Stimulated activated CD4-positive, alpha-beta T cell treated with anti-CD3 and anti-CD28 coated beads, Interleukin-1b, Interleukin-23, amount 100 ng/mL, for 4 hours (primary cell): Measurements from ENCODE around the gene C20orf204.

ENCODE experiments used
- DNase-seq, 2 donors: peaks; one replicate each; pipeline ENCODE4 v3.0.0-alpha.2; 2020; ENCODE audit warnings: low read depth in 2 of 2

The C20orf204 gene

DNA sequence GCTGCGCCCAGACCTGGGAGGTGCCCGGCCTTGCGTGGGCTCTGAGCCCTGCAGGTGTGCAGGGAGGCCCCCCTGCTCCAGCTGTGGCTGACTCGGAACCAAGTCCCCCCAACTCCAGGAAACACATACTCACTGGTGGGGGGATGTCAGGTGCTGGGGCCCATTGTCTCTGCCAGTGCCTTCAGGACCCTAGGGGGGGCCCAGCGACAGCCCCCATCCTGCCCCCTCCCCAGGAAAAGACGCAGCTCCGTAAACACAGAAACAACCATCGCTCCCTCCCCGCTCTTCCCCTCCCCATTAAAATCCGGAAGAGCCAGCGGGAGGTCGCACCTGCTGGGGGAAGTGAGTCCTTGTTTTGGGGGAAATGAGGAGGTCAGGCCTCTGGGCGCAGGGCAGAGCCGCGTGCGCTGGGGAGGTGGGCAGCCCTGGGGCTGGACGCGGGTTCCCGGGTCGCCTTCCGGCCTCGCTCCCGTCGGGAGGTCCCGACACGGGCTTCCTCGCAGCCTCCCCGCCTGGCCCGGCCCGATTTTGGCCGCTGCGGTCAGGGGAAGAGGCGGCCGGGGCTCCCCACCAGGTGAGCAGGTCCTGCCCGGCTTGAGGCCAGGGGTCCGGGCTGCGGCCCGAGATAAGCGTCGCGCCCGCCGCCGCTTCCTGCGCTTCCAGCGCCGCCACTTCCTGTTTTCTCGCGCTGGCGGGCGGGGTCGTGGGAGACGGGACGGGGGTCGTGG, 6.2 kb downstream of the C20orf204 start:
- no peak for DNase-seq

GRCh38 chr20:64043768-64044167, 7.8 kb downstream of the C20orf204 start:
- DNase-seq, result no peak

GRCh38 chr20:64044484-64045247, 8.7 kb downstream of the C20orf204 start:
- DNase-seq, result no peak

DNA sequence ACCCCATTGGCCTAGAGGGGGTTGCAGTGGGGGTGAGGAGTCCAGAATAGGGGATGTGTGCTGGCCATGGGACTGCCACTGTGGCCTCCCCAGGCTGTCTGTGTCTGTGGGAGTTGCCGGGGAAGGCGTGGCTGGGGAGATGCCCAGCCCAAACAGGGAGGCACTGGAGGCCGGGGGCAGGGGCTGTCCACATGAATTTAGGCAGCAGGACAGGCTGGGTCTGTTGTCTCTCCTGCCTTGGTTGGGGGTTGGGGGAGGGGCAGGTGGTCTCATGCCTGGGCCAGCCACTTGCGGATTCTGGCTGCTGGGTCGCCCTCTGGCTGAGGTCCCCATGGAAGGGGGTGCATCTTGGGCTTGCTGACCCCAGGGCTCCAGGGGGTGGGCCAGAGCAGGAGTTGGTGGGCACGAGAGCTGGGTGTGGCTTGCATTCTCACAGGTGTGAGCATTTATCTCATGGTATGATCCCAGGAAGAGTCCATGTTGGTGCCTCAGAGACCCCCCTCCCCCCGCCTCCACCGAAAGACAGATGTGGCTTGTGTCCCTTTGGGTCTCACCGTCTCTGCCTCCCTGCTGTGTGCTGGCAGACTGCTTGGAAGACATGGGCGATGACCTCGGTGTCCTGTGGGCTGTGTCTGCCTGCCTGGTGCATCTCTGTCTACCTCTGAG, 9.5 kb downstream of the C20orf204 start:
- no peak for DNase-seq

DNA sequence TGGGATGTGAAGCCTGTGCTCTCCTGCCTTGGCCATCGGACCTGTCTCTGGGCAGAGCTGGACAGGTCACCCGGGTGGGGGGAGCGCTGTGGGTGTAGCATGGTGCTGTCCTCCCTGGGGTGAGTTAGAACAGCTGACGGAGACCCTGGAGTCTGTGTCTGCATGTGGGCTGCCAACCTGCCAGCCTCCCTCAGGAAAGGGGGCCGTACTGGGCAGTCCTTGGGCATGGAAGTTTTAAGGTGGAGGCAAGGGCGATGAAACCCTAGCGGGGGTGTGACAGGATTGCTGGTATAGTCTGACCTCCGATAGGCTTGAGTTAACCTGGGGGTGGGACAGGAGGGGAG, 11.0 kb downstream of the C20orf204 start:
- no peak for DNase-seq

GRCh38 chr20:64047968-64048401, 12.0 kb downstream of the C20orf204 start:
- no peak for DNase-seq

GRCh38 chr20:64048402-64049044, 12.5 kb downstream of the C20orf204 start:
- no peak for DNase-seq

- DNase-seq, result no peak
Measured at GRCh38 chr20:64049060-64049877, 13.3 kb downstream of the C20orf204 start, which contains the start of gene SOX18. Gene SOX18 (minus strand): TSS chr20:64049639. CDS start chr20:64049516, 123 bp downstream.

- no peak for DNase-seq
Measured at GRCh38 chr20:64049878-64050260, 13.9 kb downstream of the C20orf204 start.

DNA sequence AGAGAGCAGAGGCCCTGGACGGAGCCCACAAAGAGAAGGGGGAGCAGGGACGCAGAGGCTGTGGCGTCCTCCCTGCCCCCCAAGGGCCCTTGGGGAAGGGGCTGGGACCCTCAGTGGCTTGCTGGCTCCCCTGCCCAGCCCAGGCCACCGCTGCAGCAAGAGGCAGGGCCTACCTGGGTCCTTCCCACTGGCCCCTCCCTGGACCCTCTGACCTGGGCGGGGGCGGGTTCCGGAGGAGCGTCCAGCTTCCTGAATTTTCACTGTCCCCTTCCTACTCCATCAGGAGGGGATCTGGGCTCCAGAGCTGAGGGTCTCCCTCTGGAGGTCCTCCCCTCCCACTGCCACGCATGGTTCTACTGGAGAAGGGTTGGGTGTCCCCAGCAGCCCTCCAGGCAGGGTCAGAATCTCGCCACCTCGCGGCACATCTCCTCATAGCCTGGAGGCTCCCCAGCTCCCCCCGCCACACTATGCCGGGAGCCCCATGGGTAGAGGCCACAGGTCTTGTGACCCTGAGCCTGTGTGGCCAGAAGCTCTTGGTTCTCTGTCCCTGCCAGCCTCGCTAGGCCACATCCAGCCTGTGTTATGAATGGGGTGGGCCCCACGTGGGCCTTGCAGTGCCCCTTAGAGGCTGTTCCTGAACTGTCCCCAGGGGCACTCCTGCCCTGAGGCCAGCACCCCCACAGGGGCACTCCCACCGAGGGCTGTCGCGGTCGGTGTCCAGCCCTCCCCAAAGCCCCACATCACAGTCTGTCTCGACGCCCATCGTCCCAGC, 14.5 kb downstream of the C20orf204 start:
- DNase-seq, result no peak

GRCh38 chr20:64051033-64051452, 15.1 kb downstream of the C20orf204 start:
- DNase-seq, result no peak

GRCh38 chr20:64051561-64052325, 15.8 kb downstream of the C20orf204 start:
- no peak for DNase-seq

GRCh38 chr20:64052326-64052722, 16.3 kb downstream of the C20orf204 start:
- no peak for DNase-seq

DNA sequence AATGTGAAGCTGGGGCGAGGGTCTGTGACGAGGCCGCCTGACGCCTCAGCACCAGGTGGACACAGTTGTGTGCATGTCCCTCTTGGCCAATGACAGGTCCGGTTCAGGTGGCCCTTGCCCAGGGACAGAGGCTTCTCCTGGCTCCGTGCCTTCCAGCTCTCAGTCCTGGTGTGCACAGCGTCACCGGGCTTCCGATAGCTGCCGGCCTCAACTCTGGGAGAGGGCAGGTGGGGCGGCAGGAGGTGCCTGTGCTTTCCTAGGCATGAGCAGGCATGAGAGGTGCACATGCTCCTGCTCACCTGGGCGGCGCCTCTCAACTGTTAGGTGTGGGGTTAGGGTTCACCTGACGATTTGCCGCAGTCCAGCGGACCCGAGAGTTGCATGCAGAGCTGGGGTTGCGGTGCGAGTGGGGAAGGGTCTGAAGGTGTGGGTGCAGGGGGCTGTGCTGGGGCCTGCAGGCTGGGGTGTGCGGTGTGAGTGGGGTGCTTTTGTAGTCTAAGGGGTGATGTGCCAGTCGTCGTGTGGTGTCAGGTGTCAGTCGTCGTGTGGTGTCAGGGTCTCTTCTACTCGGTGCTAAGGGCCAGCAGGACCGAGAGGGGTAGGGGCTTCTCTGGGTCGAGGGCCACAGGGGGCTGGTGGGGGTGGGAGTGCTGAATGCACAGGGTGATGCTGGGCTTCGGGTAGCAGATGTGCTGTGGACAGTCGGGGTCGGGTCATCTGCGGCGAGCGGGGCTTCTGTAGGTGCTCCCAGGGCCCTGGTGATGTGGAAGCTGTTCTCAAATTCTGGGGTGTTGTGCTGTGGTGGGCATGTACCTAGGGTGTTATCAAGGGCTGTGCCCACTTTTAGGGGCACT, 17.2 kb downstream of the C20orf204 start:
- DNase-seq, result no peak

GRCh38 chr20:64053841-64054661, 18.1 kb downstream of the C20orf204 start:
- DNase-seq, result no peak

- DNase-seq, result no peak
Measured at GRCh38 chr20:64055396-64055892, 19.5 kb downstream of the C20orf204 start.

DNA sequence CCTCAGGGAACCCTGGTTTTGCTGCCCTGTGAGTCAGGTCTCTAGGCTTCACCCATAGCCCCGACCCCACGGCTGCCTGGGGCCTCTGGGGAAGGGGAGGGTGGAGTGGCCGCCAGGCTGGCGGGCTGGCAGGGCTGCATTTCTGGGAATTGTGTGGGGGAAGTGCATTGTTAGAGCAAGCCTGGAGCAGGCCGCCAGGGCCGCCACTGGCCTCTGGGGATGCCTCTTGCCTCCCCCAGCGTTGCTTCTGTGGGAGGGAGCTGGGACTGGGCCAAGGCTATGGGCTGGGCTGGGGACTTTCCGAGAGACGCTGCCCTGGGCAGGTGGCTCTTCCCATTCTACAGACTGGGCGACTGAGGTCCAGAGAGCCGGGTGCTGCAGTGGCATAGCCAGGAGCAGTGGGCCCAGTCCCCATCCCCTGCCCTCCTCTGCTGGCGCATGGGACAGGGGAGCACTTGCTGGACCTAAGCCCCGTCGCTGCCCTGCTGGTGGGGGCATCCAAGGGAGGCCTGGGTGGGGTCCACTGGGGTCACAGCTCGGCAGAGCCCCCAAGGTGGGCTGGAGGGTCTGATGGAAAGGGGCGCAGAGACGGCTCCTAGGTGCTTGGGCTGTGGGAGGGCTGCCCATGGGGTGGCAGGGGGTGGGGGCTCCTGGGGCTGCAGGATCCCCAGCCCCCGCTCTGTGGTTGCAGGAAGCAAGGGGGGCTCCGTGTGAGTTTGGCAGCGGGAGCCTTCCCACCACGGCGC, 20.1 kb downstream of the C20orf204 start:
- no peak for DNase-seq
